GM18909 (cell line): ENCODE measurements around the gene RNPS1.
A peak's percentile ranks its signal among the peaks of the same experiment; 100 is the strongest.

Source experiments
- ATAC-seq: cut with Tn5 transposase; IDR thresholded peaks from one replicate; pipeline ENCODE4 v1.9.1; 2021; ENCODE audit warnings: mild to moderate bottlenecking; ENCODE audit not compliant: unreplicated experiment, poor library complexity

The RNPS1 gene

GRCh38 chr16:2216330-2216729, 51.6 kb downstream of the RNPS1 start:
- no peak for ATAC-seq

DNA sequence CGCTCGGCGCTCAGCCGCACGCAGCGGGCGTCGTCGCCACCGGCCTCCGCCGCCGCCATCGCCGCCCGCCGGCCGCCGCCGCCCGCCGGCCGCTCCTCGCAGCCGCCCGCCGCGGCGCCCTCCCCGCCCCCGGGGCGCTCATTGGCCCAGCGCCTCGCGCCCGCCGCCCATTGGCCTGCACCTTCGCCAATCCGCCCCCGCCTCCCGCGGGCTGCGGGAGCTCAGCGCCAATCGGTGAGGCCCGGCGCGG, 53.3 kb downstream of the RNPS1 start, which contains the start of gene PGP:
TSS of gene PGP (minus strand) at position 122 of the 250 bp plus-strand sequence. CDS start at position 59, 63 bp downstream.
- peak; percentile 85 for ATAC-seq

DNA sequence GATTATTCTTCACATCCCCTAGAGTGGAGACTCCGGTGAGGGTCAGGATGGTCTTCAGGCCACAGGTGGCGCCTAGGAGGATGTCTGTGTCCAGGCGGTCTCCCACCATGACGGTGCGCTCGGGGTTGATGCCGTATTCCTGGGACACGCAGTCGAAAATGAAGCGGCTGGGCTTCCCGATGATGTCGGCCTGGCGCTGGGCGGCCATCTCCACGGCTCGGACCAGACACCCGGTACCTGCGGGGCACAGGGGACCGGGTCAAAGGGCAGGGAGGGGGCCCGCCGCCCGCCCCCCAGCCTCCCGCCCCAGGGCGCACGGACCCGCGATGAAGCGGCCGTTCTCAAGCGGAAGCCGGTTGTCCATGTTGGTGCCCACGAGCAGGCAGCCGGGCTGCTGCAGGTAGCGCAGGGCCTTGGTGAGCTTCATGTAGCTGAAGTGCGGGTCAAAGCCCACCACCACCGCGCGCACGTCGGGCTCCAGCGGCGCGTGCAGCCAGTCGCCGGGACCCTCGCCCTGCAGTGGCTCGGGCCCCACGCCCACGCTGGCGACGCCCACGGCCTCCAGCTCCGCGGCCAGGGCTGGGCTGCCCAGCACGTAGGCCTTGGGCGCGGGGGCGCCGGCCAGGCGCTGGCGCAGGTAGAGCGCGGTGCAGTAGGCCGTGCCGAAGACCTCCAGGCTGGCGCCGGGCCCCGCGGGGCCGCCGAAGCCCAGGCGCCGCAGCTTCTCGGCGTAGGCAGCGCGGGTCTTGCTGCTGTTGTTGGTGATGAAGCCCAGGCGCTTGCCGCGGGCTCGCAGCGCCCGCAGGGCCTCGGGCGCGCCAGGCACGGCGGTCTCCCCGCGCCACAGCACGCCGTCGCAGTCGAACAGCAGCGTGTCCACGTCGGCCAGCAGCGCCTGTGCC, 53.9 kb downstream of the RNPS1 start:
- ATAC-seq: peak; percentile 11

DNA sequence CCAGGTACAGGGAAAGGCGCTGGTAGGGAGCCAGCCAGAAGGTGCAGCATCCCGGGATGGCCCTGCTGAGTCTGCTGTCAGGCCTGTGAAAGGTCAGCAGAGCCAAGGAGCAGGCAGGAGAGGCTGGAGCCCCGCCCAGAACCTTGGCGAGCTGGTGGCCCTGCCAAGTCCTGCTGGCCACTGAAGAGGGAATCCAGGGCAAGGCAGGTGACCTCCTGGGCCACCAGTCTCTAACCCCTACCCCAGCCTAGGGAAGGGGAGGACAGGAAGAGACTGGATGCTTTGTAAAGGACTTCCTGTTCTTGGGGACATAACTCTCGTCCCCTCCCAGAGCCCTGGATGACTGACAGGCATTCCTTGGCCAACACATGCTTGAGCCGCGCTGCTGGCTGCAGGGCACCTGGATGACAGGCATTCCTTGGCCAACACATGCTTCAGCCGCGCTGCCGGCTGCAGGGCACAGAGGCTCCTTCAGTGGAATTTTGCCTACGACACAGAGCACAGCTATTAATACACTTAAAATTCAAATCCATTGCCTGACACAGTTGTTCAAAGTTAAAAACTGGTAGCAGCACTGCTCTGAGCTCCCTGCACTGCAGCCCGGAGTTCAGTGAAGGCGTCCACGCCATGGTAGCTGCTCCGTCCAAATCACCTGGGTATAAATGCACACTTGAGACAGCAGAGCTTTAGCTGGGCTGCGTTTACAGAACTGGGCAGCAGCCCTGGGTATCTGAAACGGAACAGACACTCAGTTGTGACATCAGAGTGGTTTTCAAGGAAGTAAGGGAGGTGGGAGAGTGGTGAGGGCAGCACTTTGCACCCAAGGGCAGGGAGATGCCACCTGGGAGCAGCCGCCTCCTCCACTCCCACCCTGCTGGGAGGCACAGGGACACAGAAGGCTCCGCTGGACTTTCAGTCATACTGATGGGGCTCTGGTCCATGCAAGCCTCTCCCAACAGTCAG, 55.3 kb downstream of the RNPS1 start:
- no peak for ATAC-seq

GRCh38 chr16:2211923-2212347, 56.0 kb downstream of the RNPS1 start:
- no peak for ATAC-seq

DNA sequence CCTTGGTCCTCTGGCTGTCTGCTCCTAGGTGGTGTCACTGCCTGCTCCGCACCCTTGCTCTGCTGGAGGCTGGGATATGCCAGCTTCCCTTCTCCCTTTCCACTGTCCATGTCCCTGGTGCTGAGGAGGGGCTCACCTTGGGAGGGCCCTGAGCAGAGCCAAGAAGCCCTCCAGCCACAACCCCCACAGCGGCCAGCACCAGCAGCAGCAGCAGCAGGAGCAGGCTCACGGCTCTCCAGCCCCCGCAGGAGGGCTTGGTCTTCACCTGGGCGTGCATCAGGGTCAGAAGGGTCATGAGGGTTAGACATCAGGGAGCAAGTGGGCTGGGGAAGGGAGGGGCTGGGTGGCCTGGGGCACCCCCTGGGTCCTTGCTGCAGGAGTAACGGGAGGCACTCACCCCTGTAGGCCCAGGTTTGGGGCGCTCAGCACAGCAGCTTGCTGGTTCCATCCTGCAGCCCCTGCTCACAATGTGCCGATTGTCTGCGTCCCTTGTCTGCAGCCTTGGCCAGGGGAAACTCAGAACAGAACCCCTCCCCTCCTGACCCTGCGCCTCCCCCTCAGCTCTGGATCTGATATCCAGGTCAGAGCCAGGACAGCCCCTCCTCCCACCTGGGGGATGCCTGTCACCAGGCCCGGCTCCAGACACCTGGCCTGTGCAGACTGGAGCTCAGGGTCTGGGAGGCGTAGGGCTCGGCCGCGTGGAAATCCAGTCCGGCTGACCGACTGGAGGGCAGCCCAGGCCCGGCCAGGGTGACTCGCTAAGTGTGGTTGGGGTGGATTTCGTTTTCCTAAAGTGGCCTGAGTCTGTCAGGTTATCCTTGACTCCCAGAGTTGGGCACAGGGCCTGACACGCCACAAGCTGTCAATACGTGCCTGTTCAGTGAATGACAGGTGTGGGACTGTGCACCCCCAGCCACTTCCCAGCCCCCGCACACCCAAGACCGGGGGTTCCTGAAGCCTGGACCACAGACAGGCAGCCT, 57.2 kb downstream of the RNPS1 start, which contains the start of gene BRICD5:
TSS of gene BRICD5 (minus strand) at position 478 of the 980 bp plus-strand sequence. CDS start at position 448, 30 bp downstream.
- no peak for ATAC-seq

- ATAC-seq: no peak
Measured at GRCh38 chr16:2210009-2210332, 58.0 kb downstream of the RNPS1 start.

GRCh38 chr16:2209258-2210008, 58.5 kb downstream of the RNPS1 start:
- ATAC-seq: no peak

DNA sequence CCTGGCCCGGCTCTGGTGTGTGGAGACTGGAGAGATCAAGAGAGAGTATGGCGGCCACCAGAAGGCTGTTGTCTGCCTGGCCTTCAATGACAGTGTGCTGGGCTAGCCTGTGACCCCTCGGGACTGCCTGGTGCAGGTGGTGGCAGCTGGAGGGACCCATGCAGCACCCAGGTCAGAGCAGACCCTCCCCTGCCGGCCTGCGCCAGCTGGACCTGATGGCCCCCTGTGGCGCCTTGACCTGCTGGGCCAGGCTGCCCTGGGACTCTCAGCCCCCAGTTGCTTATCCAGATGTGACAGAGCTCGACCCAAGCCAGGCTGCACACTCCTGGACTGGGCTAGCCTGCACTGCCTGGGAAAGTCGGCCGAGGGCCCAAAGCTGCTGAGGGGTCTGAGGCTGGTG, 59.2 kb downstream of the RNPS1 start:
- ATAC-seq: no peak

- ATAC-seq: no peak
Measured at GRCh38 chr16:2208308-2208707, 59.6 kb downstream of the RNPS1 start.

DNA sequence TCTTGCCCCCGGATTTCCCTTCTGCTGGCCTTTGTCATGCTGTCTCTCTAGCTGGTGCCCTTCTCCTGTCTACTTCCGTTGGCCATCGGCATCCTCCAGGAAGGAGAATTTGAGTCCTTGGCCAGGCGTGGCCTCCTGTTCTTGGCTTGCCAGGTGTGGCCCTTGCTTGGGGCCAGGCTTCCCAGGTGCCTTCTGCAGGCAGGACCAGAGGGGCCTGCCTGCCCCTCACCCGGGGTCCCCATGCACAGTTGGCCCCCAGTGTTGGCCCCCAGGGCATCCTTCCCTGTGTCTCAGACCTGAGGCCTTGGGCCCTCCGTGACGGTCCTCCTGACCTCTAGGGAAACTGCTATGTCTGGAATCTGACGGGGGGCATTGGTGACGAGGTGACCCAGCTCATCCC, 60.1 kb downstream of the RNPS1 start:
- ATAC-seq: no peak

DNA sequence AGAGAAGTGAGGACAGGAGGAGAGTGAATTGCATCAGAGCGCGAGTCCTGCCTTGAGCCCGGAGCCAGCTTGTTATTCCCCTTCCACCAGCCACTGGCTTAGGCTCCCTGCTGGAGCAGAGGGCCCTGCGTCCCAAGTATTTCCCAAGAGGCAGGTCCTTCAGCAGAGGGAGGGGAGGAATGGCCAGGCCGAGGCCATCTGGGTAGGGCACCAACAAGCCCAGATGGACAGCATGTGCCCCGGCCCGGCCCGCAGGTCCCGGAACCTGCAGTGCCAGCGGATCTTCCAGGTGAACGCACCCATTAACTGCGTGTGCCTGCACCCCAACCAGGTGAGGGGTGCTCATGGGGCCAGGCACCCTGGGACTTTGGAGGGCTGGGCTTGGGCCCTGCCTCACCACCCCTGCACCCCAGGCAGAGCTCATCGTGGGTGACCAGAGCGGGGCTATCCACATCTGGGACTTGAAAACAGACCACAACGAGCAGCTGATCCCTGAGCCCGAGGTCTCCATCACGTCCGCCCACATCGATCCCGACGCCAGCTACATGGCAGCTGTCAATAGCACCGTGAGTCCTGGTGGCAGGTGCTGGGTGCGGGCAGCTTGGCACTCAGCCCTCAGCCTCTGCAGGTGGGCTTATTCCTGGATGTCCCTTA, 61.0 kb downstream of the RNPS1 start:
- ATAC-seq: no peak

- ATAC-seq: no peak
Measured at GRCh38 chr16:2206420-2206779, 61.5 kb downstream of the RNPS1 start.

DNA sequence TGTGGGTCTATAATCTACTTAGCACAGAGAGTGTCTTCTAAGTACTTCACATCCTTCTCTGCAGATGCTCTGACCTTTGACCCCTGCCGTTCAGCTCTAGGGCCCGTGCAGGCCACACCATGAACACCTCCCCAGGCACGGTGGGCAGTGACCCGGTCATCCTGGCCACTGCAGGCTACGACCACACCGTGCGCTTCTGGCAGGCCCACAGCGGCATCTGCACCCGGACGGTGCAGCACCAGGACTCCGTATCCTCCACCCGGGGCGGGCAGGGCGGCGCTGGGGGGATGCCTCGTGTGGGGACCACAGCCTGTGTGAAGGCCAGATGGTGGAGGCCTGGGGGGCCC, 62.0 kb downstream of the RNPS1 start:
- peak; percentile 4 for ATAC-seq

GRCh38 chr16:2205104-2205966, 62.6 kb downstream of the RNPS1 start, which contains the start of gene MLST8:
Gene MLST8, plus strand, starts transcription at chr16:2205454. Its CDS starts 632 bp downstream, at chr16:2206086.
- ATAC-seq: peak; percentile 83

DNA sequence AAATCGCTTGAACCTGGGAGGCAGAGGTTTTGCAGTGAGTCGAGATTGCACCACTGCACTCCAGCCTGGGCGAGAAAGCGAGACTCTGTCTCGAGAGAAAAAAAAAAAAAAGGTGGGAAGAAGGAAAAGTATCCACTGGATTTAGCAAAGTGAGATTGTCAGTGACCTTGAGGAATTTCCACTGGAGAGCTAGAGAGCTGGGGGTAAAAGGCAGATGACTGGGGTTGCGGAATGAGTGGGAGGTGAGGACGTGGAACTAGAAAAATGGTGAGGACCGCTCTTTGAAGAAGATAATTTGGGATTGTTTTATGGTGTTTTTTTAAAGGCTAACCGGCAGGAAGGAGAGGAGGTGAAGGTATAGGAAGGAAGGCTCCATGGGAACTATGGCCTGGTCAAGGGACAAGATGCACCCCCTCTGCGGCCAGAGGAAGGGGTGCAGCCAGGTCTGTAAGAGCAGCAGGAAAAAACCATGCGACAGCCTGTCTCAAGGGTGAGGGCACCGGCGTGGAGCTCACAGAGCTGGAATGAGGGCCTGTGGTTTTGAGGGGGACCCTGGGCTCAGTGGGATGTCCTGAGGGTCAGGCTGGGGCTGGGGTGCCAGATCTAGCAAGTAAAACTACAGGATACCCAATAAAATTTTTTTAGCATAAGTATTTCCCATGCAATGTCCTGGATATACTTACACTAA, 63.4 kb downstream of the RNPS1 start:
- ATAC-seq: no peak
